GM23338 (cell line): ENCODE data around the gene CARMIL1. TPM values are rescaled to one million over a fixed set of nuclear protein-coding genes. Genes with fewer than 3 reads are reported as not detected.

Experiments
- ATAC-seq: fragments of 200-7000 bp; cut with Tn5 transposase; 3 replicates; pipeline ENCODE4 v1.9.1; 2020
- DNase-seq: peaks from one replicate; pipeline ENCODE4 v3.0.0-alpha.2; 2015; ENCODE audit warnings: low spot score
- H2AFZ ChIP-seq: fragments of 200-600 bp; sonication (generic); 2 replicates; pipeline ENCODE4 v1.8.0; 2016; ENCODE audit warnings: antibody characterized with exemption, mild to moderate bottlenecking, moderate library complexity
- H3F3A ChIP-seq: fragments of 200-600 bp; sonication (generic); replicated peaks from 2 replicates; pipeline ENCODE4 v1.8.0; 2017; ENCODE audit warnings: antibody characterized with exemption, mixed run types, low read depth
- H3K27ac ChIP-seq: fragments of 200-600 bp; sonication (generic); 2 replicates; pipeline ENCODE4 v1.6.1; 2016; ENCODE audit warnings: low read depth
- H3K27me3 ChIP-seq: fragments of 200-600 bp; sonication (generic); 2 replicates; pipeline ENCODE4 v1.8.0; 2016; ENCODE audit warnings: mild to moderate bottlenecking, mixed run types, moderate library complexity; ENCODE audit not compliant: insufficient read depth
- H3K36me3 ChIP-seq: fragments of 200-600 bp; sonication (generic); 2 replicates; pipeline ENCODE4 v1.8.0; 2016; ENCODE audit warnings: mild to moderate bottlenecking; ENCODE audit not compliant: insufficient read depth
- H3K4me1 ChIP-seq: fragments of 200-600 bp; sonication (generic); 2 replicates; pipeline ENCODE4 v1.8.0; 2016; ENCODE audit warnings: mild to moderate bottlenecking, moderate library complexity; ENCODE audit not compliant: insufficient read depth
- H3K4me2 ChIP-seq: fragments of 200-600 bp; sonication (generic); 2 replicates; pipeline ENCODE4 v1.7.1; 2017; ENCODE audit warnings: mixed run types
- H3K4me3 ChIP-seq: fragments of 200-600 bp; sonication (generic); 2 replicates; pipeline ENCODE4 v1.6.1; 2016; ENCODE audit warnings: mixed run types
- H3K79me2 ChIP-seq: fragments of 200-600 bp; sonication (generic); replicated peaks from 2 replicates; pipeline ENCODE4 v1.8.0; 2017; ENCODE audit warnings: mild to moderate bottlenecking; ENCODE audit not compliant: insufficient read depth
- H3K9me2 ChIP-seq: fragments of 200-600 bp; sonication (generic); 2 replicates; pipeline ENCODE4 v1.8.0; 2017; ENCODE audit not compliant: insufficient read depth
- H4K20me1 ChIP-seq: fragments of 200-600 bp; sonication (generic); replicated peaks from 2 replicates; pipeline ENCODE4 v1.8.0; 2017; ENCODE audit warnings: mild to moderate bottlenecking; ENCODE audit not compliant: insufficient read depth
- H3K27ac Mint-ChIP-seq: 2 replicates; pipeline ENCODE4 v1.8.0; 2020; ENCODE audit warnings: inconsistent platforms, mild to moderate bottlenecking, moderate library complexity, mixed read lengths
- H3K27me3 Mint-ChIP-seq: 3 replicates; pipeline ENCODE4 v1.8.0; 2022; ENCODE audit warnings: low read depth, mild to moderate bottlenecking, moderate library complexity, mixed read lengths, inconsistent platforms; ENCODE audit not compliant: insufficient read depth, poor library complexity
- H3K36me3 Mint-ChIP-seq: 3 replicates; pipeline ENCODE4 v1.8.0; 2021; ENCODE audit warnings: low read depth, mild to moderate bottlenecking, inconsistent platforms, moderate library complexity, mixed read lengths
- H3K4me1 Mint-ChIP-seq: 3 replicates; pipeline ENCODE4 v1.8.0; 2020; ENCODE audit warnings: mild to moderate bottlenecking, inconsistent platforms, mixed read lengths
- H3K4me3 Mint-ChIP-seq: 3 replicates; pipeline ENCODE4 v1.8.0; 2021; ENCODE audit warnings: moderate library complexity, mild to moderate bottlenecking, inconsistent platforms, mixed read lengths
- H3K9me3 Mint-ChIP-seq: 3 replicates; pipeline ENCODE4 v1.8.0; 2020; ENCODE audit warnings: moderate library complexity, mild to moderate bottlenecking, inconsistent platforms, mixed read lengths
- CREB1 ChIP-seq: fragments of 250-450 bp; sonication (Bioruptor Pico); IDR thresholded peaks from 2 replicates; pipeline ENCODE4 v1.5.0; 2020; ENCODE audit warnings: low read depth, mild to moderate bottlenecking, moderate library complexity
- EZH2phosphoT487 ChIP-seq: fragments of 200-600 bp; sonication (generic); IDR thresholded peaks from one replicate; pipeline ENCODE4 v1.8.1; 2018; ENCODE audit warnings: antibody characterized with exemption; ENCODE audit not compliant: unreplicated experiment
- NANOG ChIP-seq: IDR thresholded peaks from 2 replicates; pipeline ENCODE4 v1.6.1; 2016; ENCODE audit warnings: antibody characterized with exemption, borderline replicate concordance
- STAT1 ChIP-seq: IDR thresholded peaks from one replicate; pipeline ENCODE4 v1.6.1; 2016; ENCODE audit warnings: antibody characterized with exemption; ENCODE audit not compliant: unreplicated experiment
- ZNF114 ChIP-seq: fragments of 250-450 bp; sonication (Bioruptor Pico); IDR thresholded peaks from 2 replicates; pipeline ENCODE4 v1.5.0; 2020; ENCODE audit warnings: mild to moderate bottlenecking, moderate library complexity
- ZNF331 ChIP-seq: fragments of 250-450 bp; sonication (Bioruptor Pico); IDR thresholded peaks from 2 replicates; pipeline ENCODE4 v1.5.0; 2020; ENCODE audit warnings: low read depth, mild to moderate bottlenecking, moderate library complexity
- ZNF462 ChIP-seq: fragments of 250-450 bp; sonication (Bioruptor Pico); IDR thresholded peaks from 2 replicates; pipeline ENCODE4 v1.5.0; 2020; ENCODE audit warnings: mild to moderate bottlenecking, moderate library complexity
- polyA plus RNA-seq: library from polyadenylated mRNA; unstranded; fragments of >200 nt; fragmentation: Nextera tagmentation; extraction: Ambion mirVana; gene quantifications from 2 replicates; pipeline ENCODE4 v1.2.1, GENCODE V29; 2016
- total RNA-seq: library from RNA; depleted of rRNA; stranded (reverse); fragments of >200 nt; shearing (Covaris generic); gene quantifications from 2 replicates; pipeline ENCODE4 v1.2.3, GENCODE V29; 2014
- TF ChIP-seq, protein P1 (sequence below): IDR thresholded peaks from 2 replicates; pipeline ENCODE4 v1.6.1; 2016; ENCODE audit warnings: antibody characterized with exemption
- TF ChIP-seq, protein P2 (sequence below), 2 experiments: fragments of 200-600 bp in 1 of 2; sonication (generic) in 1 of 2; conservative IDR thresholded peaks; 2 replicates each; pipeline versions ENCODE4 v1.5.1 to v1.6.1; 2016 to 2017; ENCODE audit warnings: antibody characterized with exemption in 2 of 2, low read depth in 2 of 2, mild to moderate bottlenecking in 2 of 2, moderate library complexity in 1 of 2

The CARMIL1 gene
- total and polyA plus RNA-seq, 2 experiments from 2014 or later: 43.2 to 66.9 TPM

- H3K36me3 Mint-ChIP-seq: no peaks in the 10 kb centered on the region; the same call in 2 of the 3 replicates
- Histone ChIP-seq H3K27ac (peak overlapping the region; percentile 93), H3K4me3 (peak overlapping the region; percentile 92), H3K36me3 (no peaks in the 10 kb centered on the region), H3K79me2 (peaks cover 34% of the 10 kb centered on the region), H4K20me1 (0 out of 2 replicates have a peak, but pooled peaks cover 5% of the 10 kb centered on the region), H3K9me2 (no peaks in the 10 kb centered on the region), H3F3A (0 out of 2 replicates have a peak, but pooled peaks cover 6% of the 10 kb centered on the region), H3K27me3 (no peaks in the 10 kb centered on the region), H2AFZ (peak overlapping the region; percentile 97), H3K4me1 (peaks cover 28% of the 10 kb centered on the region), H3K4me2 (peak overlapping the region; percentile 84)
- H3K4me3 Mint-ChIP-seq: peak overlapping the region; percentile 95
- H3K4me1 Mint-ChIP-seq: peaks cover 37% of the 10 kb centered on the region
- no peak for TF ChIP-seq NANOG
- TF ChIP-seq, protein P1, sequence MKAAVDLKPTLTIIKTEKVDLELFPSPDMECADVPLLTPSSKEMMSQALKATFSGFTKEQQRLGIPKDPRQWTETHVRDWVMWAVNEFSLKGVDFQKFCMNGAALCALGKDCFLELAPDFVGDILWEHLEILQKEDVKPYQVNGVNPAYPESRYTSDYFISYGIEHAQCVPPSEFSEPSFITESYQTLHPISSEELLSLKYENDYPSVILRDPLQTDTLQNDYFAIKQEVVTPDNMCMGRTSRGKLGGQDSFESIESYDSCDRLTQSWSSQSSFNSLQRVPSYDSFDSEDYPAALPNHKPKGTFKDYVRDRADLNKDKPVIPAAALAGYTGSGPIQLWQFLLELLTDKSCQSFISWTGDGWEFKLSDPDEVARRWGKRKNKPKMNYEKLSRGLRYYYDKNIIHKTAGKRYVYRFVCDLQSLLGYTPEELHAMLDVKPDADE: no peak
- no peak for TF ChIP-seq EZH2phosphoT487
- TF ChIP-seq, protein P2, sequence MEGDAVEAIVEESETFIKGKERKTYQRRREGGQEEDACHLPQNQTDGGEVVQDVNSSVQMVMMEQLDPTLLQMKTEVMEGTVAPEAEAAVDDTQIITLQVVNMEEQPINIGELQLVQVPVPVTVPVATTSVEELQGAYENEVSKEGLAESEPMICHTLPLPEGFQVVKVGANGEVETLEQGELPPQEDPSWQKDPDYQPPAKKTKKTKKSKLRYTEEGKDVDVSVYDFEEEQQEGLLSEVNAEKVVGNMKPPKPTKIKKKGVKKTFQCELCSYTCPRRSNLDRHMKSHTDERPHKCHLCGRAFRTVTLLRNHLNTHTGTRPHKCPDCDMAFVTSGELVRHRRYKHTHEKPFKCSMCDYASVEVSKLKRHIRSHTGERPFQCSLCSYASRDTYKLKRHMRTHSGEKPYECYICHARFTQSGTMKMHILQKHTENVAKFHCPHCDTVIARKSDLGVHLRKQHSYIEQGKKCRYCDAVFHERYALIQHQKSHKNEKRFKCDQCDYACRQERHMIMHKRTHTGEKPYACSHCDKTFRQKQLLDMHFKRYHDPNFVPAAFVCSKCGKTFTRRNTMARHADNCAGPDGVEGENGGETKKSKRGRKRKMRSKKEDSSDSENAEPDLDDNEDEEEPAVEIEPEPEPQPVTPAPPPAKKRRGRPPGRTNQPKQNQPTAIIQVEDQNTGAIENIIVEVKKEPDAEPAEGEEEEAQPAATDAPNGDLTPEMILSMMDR (conservative IDR thresholded peaks at IDR 0.05; ENCODE audit: low read depth in 2 of 2): no peak
- no peak for TF ChIP-seq CREB1 (CRISPR knock-in tag)
- ATAC-seq (peak; percentile 1), DNase-seq (peak; percentile 60)
- no peaks in the 10 kb centered on the region for H3K9me3 Mint-ChIP-seq
- H3K27me3 Mint-ChIP-seq: peaks cover 15% of the 10 kb centered on the region
- H3K27ac Mint-ChIP-seq: peak overlapping the region; percentile 86; the same call in 1 of the 2 replicates
Observed at GRCh38 chr6:25278261-25278913, 787 bp upstream of the CARMIL1 start.

DNA sequence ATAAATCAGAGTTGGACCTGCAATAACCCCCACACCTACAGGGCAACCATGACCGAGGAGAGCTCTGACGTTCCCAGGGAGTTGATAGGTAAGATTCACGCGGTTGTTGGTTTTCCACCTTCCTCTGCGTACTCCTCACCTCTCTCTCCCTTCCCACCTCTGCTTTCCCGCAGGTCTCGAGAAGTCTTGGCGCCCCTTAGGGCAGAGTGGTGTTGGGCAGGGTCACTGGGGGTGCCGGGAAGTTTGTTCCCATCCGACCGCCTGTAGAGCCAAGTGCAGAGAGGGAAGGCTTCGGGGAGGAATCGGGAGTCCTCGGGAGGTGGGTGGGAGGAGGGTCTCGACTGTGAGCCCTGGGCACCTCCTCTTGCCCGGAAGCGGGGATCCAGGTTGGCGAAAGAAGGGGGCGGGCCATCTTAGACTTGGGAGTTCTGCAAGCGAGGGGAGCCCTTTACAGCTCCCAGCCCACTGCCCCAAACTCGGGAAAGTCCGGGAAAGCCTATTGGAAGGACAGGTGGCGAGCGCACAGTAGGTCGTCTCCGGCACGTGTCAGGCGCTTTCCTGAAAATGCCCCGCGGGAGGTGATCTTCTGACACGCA, 672 bp downstream of the CARMIL1 start:
- H3K27ac ChIP-seq: peak overlapping the region; percentile 93
- Mint-ChIP-seq H3K27me3 (peaks cover 15% of the 10 kb centered on the region), H3K9me3 (no peaks in the 10 kb centered on the region), H3K27ac (peak overlapping the region; percentile 94), H3K4me3 (peak overlapping the region; percentile 95), H3K4me1 (peaks cover 37% of the 10 kb centered on the region), H3K36me3 (peaks cover under 1% of the 10 kb centered on the region; the same call in 2 of the 3 replicates)
- peak overlapping the region; percentile 84 for H3K4me2 ChIP-seq
- no peaks in the 10 kb centered on the region for H3K9me2 ChIP-seq
- 0 out of 2 replicates have a peak, but pooled peaks cover 5% of the 10 kb centered on the region for H4K20me1 ChIP-seq
- no peaks in the 10 kb centered on the region for H3K36me3 ChIP-seq
- H3K4me3 ChIP-seq: peak overlapping the region; percentile 92
- 0 out of 2 replicates have a peak, but pooled peaks cover 6% of the 10 kb centered on the region for H3F3A ChIP-seq
- peak; percentile 58 for ATAC-seq
- peaks cover 49% of the 10 kb centered on the region for H3K79me2 ChIP-seq
- no peaks in the 10 kb centered on the region for H3K27me3 ChIP-seq
- H2AFZ ChIP-seq: peak overlapping the region; percentile 79
- peak; percentile 89 for DNase-seq
- H3K4me1 ChIP-seq: peaks cover 28% of the 10 kb centered on the region
- TF ChIP-seq NANOG (no peak), EZH2phosphoT487 (no peak), ZNF331 (CRISPR knock-in tag) (no peak), STAT1 (no peak), ZNF462 (CRISPR knock-in tag) (no peak), ZNF114 (CRISPR knock-in tag) (no peak)
